ENCODE results near the gene P2RX6.

DNA sequence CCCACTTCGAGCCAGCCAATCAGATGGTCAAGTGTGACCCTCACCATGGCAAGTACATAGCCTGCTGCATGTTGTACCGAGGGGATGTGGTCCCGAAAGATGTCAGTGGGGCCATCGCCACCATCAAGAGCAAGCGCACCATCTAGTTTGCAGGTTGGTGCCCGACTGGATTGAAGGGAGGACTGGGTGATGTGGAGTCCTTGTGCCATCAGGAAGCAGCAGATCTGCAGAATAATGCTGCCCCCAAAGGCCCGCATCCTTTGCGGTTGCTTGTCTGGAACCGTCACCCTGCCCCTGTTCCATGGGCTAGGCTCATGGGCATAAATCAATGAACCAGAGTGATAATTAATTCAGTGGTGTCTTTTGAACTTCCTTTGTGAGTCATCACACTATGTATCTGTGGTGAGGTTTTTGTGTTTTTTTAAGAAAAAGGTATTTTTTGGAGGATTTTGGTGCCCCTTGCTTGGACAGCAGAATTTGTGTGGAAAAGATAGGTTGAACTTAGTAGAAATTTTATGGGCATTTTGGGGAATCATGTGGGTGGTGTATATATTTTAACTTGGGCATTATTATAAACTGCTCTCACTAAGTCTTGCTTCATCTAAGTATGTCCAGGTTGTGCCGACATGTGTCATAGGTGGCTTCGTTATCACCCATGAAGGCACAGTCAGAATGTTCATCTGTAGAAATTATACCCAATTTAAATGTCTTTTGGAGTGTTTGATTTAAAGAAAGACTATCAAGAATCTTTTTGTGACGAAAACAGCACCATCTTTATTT, 53.1 kb downstream of the P2RX6 start:
- TF ChIP-seq POLR2AphosphoS5 (IDR thresholded peaks at IDR 0.05) (no peak), POLR2A (IDR thresholded peaks at IDR 0.05; ENCODE audit: low read depth) (no peak)
